HFFc6 (cell line): ENCODE results near the gene ADCY9. TPM values are rescaled to one million over a fixed set of nuclear protein-coding genes. Genes with fewer than 3 reads are reported as not detected.
"Not testable (repeated sequence)": the region's sequence is repeated elsewhere in the genome, so short reads cannot be mapped to it uniquely, and the experiment has no call there.

ENCODE experiments used
- DNase-seq: peaks from one replicate; pipeline ENCODE4 v3.0.0-alpha.2; 2018
- H3K27ac Mint-ChIP-seq: 2 replicates; pipeline ENCODE4 v1.8.0; 2020; ENCODE audit warnings: mild to moderate bottlenecking, mixed read lengths
- H3K27me3 Mint-ChIP-seq: 2 replicates; pipeline ENCODE4 v1.8.0; 2021; ENCODE audit warnings: mild to moderate bottlenecking, moderate library complexity, mixed read lengths; ENCODE audit not compliant: insufficient read depth
- H3K36me3 Mint-ChIP-seq: 2 replicates; pipeline ENCODE4 v1.8.0; 2021; ENCODE audit warnings: low read depth, mixed read lengths
- H3K4me1 Mint-ChIP-seq: 2 replicates; pipeline ENCODE4 v1.8.0; 2020; ENCODE audit warnings: low read depth, mixed read lengths
- H3K4me3 Mint-ChIP-seq: 2 replicates; pipeline ENCODE4 v1.8.0; 2020; ENCODE audit warnings: mild to moderate bottlenecking, moderate library complexity, mixed read lengths
- H3K9me3 Mint-ChIP-seq: 2 replicates; pipeline ENCODE4 v1.8.0; 2020; ENCODE audit warnings: mild to moderate bottlenecking, mixed read lengths
- CTCF ChIP-seq: fragments of 200-600 bp; sonication (generic); IDR thresholded peaks from 2 replicates; pipeline ENCODE4 v1.5.0; 2021; ENCODE audit warnings: antibody characterized with exemption, mild to moderate bottlenecking
- total RNA-seq, 6 experiments: library from RNA; stranded (reverse); fragmentation: NEBNext Ultra II Directional; extraction: Animal tissue kit (Norgen Biotek cat#: 25700); gene quantifications; 2 replicates in 1 of 6; 3 replicates in 5 of 6; pipeline ENCODE4 v1.2.3, GENCODE V29; 2021

ADCY9 gene
- total RNA-seq, 6 experiments from 2014 or later = 20.8 to 24.8 (median 22.6) TPM

DNA sequence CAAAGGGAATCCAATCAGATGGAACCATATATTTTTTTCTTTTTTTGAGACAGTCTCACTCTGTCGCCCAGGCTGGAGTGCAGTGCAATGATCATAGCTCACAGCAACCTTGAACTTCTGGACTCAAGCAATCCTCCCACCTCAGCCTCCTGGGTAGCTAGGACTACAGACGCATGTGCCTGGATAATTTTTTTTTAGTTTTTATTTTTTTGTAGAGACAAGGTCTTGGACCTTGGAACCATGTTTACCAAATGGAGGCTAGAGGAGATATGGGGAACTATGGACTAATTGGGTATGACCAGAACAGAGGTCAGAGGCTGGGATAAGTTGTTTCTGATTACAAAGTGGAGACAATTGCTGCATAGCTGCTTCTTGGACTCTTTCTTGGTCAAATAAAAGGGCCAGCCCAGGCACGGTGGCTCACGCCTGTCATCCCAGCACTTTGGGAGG, 41.2 kb upstream of the ADCY9 start:
- Mint-ChIP-seq H3K27me3 (peaks cover 4% of the 10 kb centered on the region), H3K36me3 (no peaks in the 10 kb centered on the region)

GRCh38 chr16:4156503-4156902, 40.3 kb upstream of the ADCY9 start:
- not testable (repeated sequence) for H3K27ac Mint-ChIP-seq, H3K4me1 Mint-ChIP-seq, DNase-seq

More for the DNA sequence above, 41.2 kb upstream of the ADCY9 start:
- no peak overlapping the region for H3K4me3 Mint-ChIP-seq
- H3K27ac Mint-ChIP-seq = no peak overlapping the region
- DNase-seq = no peak
- H3K9me3 Mint-ChIP-seq = no peaks in the 10 kb centered on the region
- peaks cover 6% of the 10 kb centered on the region; the same call in 1 of the 2 replicates for H3K4me1 Mint-ChIP-seq
- no peak for TF ChIP-seq CTCF

GRCh38 chr16:4153364-4153763, 37.1 kb upstream of the ADCY9 start:
- not testable (repeated sequence) for H3K9me3 Mint-ChIP-seq, H3K4me3 Mint-ChIP-seq, H3K4me1 Mint-ChIP-seq, H3K36me3 Mint-ChIP-seq, DNase-seq, H3K27me3 Mint-ChIP-seq, H3K27ac Mint-ChIP-seq

More at GRCh38 chr16:4156503-4156902, 40.3 kb upstream of the ADCY9 start:
- not testable (repeated sequence) for H3K9me3 Mint-ChIP-seq, H3K27me3 Mint-ChIP-seq, H3K4me3 Mint-ChIP-seq, H3K36me3 Mint-ChIP-seq

GRCh38 chr16:4152267-4152666, 36.0 kb upstream of the ADCY9 start:
- no peaks in the 10 kb centered on the region for H3K36me3 Mint-ChIP-seq
- TF ChIP-seq CTCF = no peak
- no peaks in the 10 kb centered on the region for H3K4me1 Mint-ChIP-seq
- H3K9me3 Mint-ChIP-seq = no peaks in the 10 kb centered on the region
- DNase-seq = no peak
- H3K4me3 Mint-ChIP-seq = no peak overlapping the region
- no peak overlapping the region for H3K27ac Mint-ChIP-seq
- H3K27me3 Mint-ChIP-seq = peaks cover 4% of the 10 kb centered on the region

- no peak for DNase-seq
- Mint-ChIP-seq H3K4me1 (no peaks in the 10 kb centered on the region), H3K27ac (no peak overlapping the region), H3K36me3 (no peaks in the 10 kb centered on the region), H3K4me3 (no peak overlapping the region), H3K27me3 (peaks cover 6% of the 10 kb centered on the region), H3K9me3 (no peaks in the 10 kb centered on the region)
- no peak for TF ChIP-seq CTCF
Measured at GRCh38 chr16:4147236-4147635, 31.0 kb upstream of the ADCY9 start.

- H3K36me3 Mint-ChIP-seq = peaks cover 11% of the 10 kb centered on the region; the same call in 1 of the 2 replicates
- H3K4me1 Mint-ChIP-seq = peaks cover 12% of the 10 kb centered on the region
- H3K9me3 Mint-ChIP-seq = peaks cover 15% of the 10 kb centered on the region; the same call in 1 of the 2 replicates
- H3K27me3 Mint-ChIP-seq = peaks cover 3% of the 10 kb centered on the region
- no peak overlapping the region for H3K27ac Mint-ChIP-seq
- no peak for TF ChIP-seq CTCF
- DNase-seq = no peak
- H3K4me3 Mint-ChIP-seq = no peak overlapping the region
Measured at GRCh38 chr16:4142268-4142667, 26.0 kb upstream of the ADCY9 start.

GRCh38 chr16:4141604-4142003, 25.4 kb upstream of the ADCY9 start:
- Mint-ChIP-seq H3K36me3 (peaks cover 11% of the 10 kb centered on the region; the same call in 1 of the 2 replicates), H3K4me1 (peaks cover 14% of the 10 kb centered on the region), H3K4me3 (no peak overlapping the region), H3K27me3 (peaks cover 3% of the 10 kb centered on the region), H3K27ac (no peak overlapping the region), H3K9me3 (peaks cover 15% of the 10 kb centered on the region; the same call in 1 of the 2 replicates)
- no peak for TF ChIP-seq CTCF
- DNase-seq = no peak
